ENCODE measurements around the gene PRUNE2.

PRUNE2 gene

GRCh38 chr9:76700916-76701315, 205.0 kb downstream of the PRUNE2 start:
- H3K4me3 ChIP-seq (replicated peaks; ENCODE audit: insufficient read depth, low read length): no peak overlapping the region
- no peak overlapping the region for H3K27ac ChIP-seq (replicated peaks)
- TF ChIP-seq GABPA (IDR thresholded peaks at IDR 0.05; ENCODE audit: low read depth): no peak
- no peak for TF ChIP-seq REST (IDR thresholded peaks at IDR 0.05; ENCODE audit: insufficient replicate concordance, low read depth)
- TF ChIP-seq POLR2AphosphoS5 (IDR thresholded peaks at IDR 0.05; ENCODE audit: low read depth): no peak
- TF ChIP-seq, protein P1, sequence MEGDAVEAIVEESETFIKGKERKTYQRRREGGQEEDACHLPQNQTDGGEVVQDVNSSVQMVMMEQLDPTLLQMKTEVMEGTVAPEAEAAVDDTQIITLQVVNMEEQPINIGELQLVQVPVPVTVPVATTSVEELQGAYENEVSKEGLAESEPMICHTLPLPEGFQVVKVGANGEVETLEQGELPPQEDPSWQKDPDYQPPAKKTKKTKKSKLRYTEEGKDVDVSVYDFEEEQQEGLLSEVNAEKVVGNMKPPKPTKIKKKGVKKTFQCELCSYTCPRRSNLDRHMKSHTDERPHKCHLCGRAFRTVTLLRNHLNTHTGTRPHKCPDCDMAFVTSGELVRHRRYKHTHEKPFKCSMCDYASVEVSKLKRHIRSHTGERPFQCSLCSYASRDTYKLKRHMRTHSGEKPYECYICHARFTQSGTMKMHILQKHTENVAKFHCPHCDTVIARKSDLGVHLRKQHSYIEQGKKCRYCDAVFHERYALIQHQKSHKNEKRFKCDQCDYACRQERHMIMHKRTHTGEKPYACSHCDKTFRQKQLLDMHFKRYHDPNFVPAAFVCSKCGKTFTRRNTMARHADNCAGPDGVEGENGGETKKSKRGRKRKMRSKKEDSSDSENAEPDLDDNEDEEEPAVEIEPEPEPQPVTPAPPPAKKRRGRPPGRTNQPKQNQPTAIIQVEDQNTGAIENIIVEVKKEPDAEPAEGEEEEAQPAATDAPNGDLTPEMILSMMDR (IDR thresholded peaks at IDR 0.05; ENCODE audit: insufficient read depth, low read length): no peak
- no peak for TF ChIP-seq SPI1 (IDR thresholded peaks at IDR 0.05; ENCODE audit: borderline replicate concordance, low read depth)
- H3K27me3 ChIP-seq (ENCODE audit: insufficient read depth, poor library complexity, severe bottlenecking): no peaks in the 10 kb centered on the region
- no peak for DNase-seq (ENCODE audit: low read depth in 1 of 2, low spot score in 1 of 2)

GRCh38 chr9:76699971-76700370, 205.9 kb downstream of the PRUNE2 start:
- TF ChIP-seq REST (IDR thresholded peaks at IDR 0.05; ENCODE audit: insufficient replicate concordance, low read depth): no peak
- TF ChIP-seq GABPA (IDR thresholded peaks at IDR 0.05; ENCODE audit: low read depth): no peak
- TF ChIP-seq POLR2AphosphoS5 (IDR thresholded peaks at IDR 0.05; ENCODE audit: low read depth): no peak
- TF ChIP-seq SPI1 (IDR thresholded peaks at IDR 0.05; ENCODE audit: borderline replicate concordance, low read depth): no peak
- TF ChIP-seq, protein P1 (IDR thresholded peaks at IDR 0.05; ENCODE audit: insufficient read depth, low read length): no peak
- no peak for DNase-seq (ENCODE audit: low read depth in 1 of 2, low spot score in 1 of 2)
- H3K27ac ChIP-seq (replicated peaks): no peak overlapping the region

GRCh38 chr9:76697554-76697953, 208.4 kb downstream of the PRUNE2 start:
- Histone ChIP-seq H3K27ac (replicated peaks) (peak overlapping the region; percentile 18; the same call in 1 of the 2 replicates), H3K27me3 (ENCODE audit: insufficient read depth, poor library complexity, severe bottlenecking) (no peaks in the 10 kb centered on the region), H3K4me3 (replicated peaks; ENCODE audit: insufficient read depth, low read length) (no peak overlapping the region)
- DNase-seq (ENCODE audit: low read depth in 1 of 2, low spot score in 1 of 2): no peak
- TF ChIP-seq REST (IDR thresholded peaks at IDR 0.05; ENCODE audit: insufficient replicate concordance, low read depth): no peak
- TF ChIP-seq, protein P1 (IDR thresholded peaks at IDR 0.05; ENCODE audit: insufficient read depth, low read length): no peak
- TF ChIP-seq SPI1 (IDR thresholded peaks at IDR 0.05; ENCODE audit: borderline replicate concordance, low read depth): no peak
- TF ChIP-seq GABPA (IDR thresholded peaks at IDR 0.05; ENCODE audit: low read depth): no peak
- no peak for TF ChIP-seq POLR2AphosphoS5 (IDR thresholded peaks at IDR 0.05; ENCODE audit: low read depth)

More at GRCh38 chr9:76699971-76700370, 205.9 kb downstream of the PRUNE2 start:
- Histone ChIP-seq H3K27me3 (ENCODE audit: insufficient read depth, poor library complexity, severe bottlenecking) (no peaks in the 10 kb centered on the region), H3K4me3 (replicated peaks; ENCODE audit: insufficient read depth, low read length) (no peak overlapping the region)

All from HL-60 (cell line).